Adipocyte (in vitro differentiated cells): ENCODE measurements around the gene DGKI.
"Not testable (repeated sequence)": the region's sequence is repeated elsewhere in the genome, so short reads cannot be mapped to it uniquely, and the experiment has no call there.

Experiments used
- DNase-seq: peaks from one replicate; pipeline ENCODE4 v3.0.0-alpha.2; 2015; ENCODE audit warnings: low read depth
- H3K27me3 ChIP-seq: replicated peaks from 2 replicates; pipeline ENCODE4 v1.7.0; 2013; ENCODE audit warnings: mild to moderate bottlenecking, low read length, moderate library complexity; ENCODE audit not compliant: control insufficient read depth, insufficient read depth
- H3K36me3 ChIP-seq: 2 replicates; pipeline ENCODE4 v1.7.0; 2013; ENCODE audit warnings: low read length, mild to moderate bottlenecking, moderate library complexity; ENCODE audit not compliant: control insufficient read depth, insufficient read depth, severe bottlenecking
- H3K4me1 ChIP-seq: 2 replicates; pipeline ENCODE4 v1.7.0; 2013; ENCODE audit warnings: mild to moderate bottlenecking, low read length, moderate library complexity; ENCODE audit not compliant: control insufficient read depth, insufficient read depth
- H3K4me3 ChIP-seq: 2 replicates; pipeline ENCODE4 v1.7.0; 2013; ENCODE audit warnings: mild to moderate bottlenecking, low read length, moderate library complexity
- H3K9ac ChIP-seq: 2 replicates; pipeline ENCODE4 v1.7.0; 2013; ENCODE audit warnings: mild to moderate bottlenecking, low read length, moderate library complexity
- H3K9me3 ChIP-seq: 2 replicates; pipeline ENCODE4 v1.7.0; 2013; ENCODE audit warnings: mild to moderate bottlenecking, low read length, moderate library complexity; ENCODE audit not compliant: control insufficient read depth

The DGKI gene

DNA sequence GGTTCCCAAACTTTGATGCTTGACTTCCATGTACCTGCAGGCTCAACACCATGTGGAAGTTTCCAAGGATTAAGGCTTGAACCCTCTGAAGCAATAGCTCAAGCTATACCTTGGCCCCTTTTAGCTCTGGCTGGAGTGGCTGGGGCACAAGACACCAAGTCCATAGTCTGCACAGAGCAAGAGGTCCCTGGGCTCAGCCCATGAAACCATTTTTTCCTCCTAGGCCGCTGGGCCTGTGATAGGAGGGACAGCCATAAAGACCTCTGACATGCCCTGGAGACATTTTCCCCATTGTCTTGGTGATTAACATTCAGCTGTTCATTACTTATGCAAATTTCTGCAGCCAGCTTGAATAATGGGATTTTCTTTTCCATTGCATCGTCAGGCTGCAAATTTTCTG is 14.4 kb downstream of the DGKI start:
- peaks cover 15% of the 10 kb centered on the region for H3K9me3 ChIP-seq
- no peaks in the 10 kb centered on the region for H3K36me3 ChIP-seq
- no peaks in the 10 kb centered on the region for H3K27me3 ChIP-seq
- no peak for DNase-seq
- H3K4me3 ChIP-seq = no peak overlapping the region
- no peak overlapping the region for H3K9ac ChIP-seq
- peaks cover 54% of the 10 kb centered on the region for H3K4me1 ChIP-seq

DNA sequence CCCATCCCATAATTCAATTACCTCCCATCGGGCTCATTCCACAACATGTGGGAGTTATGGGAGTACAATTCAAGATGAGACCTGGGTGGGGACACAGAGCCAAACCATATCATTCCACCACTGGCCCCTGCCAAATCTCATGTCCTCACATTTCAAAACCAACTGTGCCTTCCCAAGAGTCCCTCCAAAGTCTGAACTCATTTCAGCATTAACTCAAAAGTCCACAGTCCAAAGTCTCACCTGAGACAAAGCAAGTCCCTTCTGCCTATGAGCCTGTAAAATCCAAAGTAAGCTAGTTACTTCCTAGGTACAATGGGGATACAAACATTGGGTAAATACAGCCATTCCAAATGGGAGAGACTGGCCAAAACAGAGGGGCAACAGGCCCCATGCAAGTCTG is 15.2 kb downstream of the DGKI start:
- H3K9ac ChIP-seq = not testable (repeated sequence)
- H3K9me3 ChIP-seq = peaks cover 15% of the 10 kb centered on the region

DNA sequence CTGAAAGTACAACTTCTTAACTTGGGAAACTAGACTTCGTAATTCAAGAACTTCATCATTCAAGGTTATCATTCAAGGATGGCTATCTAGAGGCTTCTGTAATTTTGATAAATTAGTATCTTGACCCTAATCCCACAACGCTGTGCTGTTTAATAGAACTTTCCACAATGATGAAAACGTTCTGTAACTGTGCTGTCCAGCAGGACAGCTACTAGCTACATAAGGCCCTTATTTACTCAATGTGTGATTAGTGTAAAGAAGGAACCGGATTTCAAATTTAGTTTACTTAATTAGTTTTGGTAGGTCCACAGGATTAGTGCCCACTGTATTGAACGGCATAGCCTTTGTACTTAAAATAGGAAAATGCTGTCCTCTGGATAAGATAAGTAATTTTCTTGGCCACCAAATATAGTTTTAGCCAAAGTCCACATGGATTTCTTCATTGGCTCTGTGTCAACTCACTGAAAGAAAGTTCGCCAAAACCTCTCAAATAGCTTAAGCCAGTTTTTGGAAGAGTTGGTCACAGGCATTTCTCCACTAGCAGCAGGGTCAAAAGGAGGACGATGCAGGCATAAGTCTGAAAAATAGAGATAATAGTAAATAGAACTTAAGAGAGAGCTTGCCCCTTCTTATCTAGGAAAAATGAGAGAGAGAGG is 17.3 kb downstream of the DGKI start:
- no peak for DNase-seq
- Histone ChIP-seq H3K4me1 (peaks cover 26% of the 10 kb centered on the region), H3K27me3 (no peaks in the 10 kb centered on the region), H3K9me3 (peaks cover 15% of the 10 kb centered on the region), H3K4me3 (no peak overlapping the region), H3K9ac (no peak overlapping the region), H3K36me3 (no peaks in the 10 kb centered on the region)

More for the DNA sequence above, 15.2 kb downstream of the DGKI start:
- DNase-seq, H3K36me3 ChIP-seq, H3K27me3 ChIP-seq, H3K4me3 ChIP-seq: not testable (repeated sequence)
- peaks cover 46% of the 10 kb centered on the region for H3K4me1 ChIP-seq

DNA sequence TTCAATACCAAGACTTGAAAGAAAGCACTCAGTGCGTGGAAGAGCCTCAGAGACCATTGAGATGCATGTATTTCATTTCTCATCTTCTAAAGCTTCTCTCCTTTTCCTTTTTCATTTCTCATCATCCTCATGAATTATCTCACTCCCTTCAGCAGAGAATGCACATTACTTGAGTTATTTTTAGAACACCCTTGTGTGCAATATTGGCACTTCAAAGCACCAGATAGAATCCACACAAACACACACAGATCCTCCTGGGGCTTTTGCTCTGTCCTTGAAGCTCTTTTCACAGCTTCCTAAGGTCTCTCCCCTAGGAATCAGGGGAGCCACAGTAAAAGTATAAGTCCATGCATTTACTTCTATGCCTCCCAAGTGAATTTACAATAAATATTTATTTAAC is 18.3 kb downstream of the DGKI start:
- Histone ChIP-seq H3K27me3 (no peaks in the 10 kb centered on the region), H3K9ac (no peak overlapping the region), H3K4me3 (no peak overlapping the region), H3K9me3 (peaks cover 13% of the 10 kb centered on the region), H3K4me1 (peaks cover 23% of the 10 kb centered on the region), H3K36me3 (no peaks in the 10 kb centered on the region)
- DNase-seq = no peak

DNA sequence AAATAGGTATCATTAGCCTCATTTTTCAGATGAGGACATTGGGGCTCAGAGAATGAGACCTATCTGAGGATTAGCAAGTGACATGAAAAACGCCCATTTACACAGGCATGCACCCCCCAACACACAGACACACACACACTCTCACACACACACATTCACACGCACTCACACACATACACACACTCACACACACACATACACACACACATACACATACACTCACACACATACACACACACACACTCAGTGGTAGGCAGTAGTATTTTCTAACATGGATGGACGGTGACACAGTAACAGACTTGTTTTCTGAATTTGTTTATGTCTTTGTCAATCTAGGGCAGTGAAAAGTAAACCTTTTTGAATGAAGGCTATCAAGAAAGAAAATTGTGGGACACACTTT is 21.3 kb downstream of the DGKI start:
- Histone ChIP-seq H3K9ac (no peak overlapping the region), H3K4me3 (no peak overlapping the region), H3K27me3 (no peaks in the 10 kb centered on the region), H3K4me1 (peaks cover 34% of the 10 kb centered on the region), H3K9me3 (no peaks in the 10 kb centered on the region), H3K36me3 (no peaks in the 10 kb centered on the region)
- no peak for DNase-seq

DNA sequence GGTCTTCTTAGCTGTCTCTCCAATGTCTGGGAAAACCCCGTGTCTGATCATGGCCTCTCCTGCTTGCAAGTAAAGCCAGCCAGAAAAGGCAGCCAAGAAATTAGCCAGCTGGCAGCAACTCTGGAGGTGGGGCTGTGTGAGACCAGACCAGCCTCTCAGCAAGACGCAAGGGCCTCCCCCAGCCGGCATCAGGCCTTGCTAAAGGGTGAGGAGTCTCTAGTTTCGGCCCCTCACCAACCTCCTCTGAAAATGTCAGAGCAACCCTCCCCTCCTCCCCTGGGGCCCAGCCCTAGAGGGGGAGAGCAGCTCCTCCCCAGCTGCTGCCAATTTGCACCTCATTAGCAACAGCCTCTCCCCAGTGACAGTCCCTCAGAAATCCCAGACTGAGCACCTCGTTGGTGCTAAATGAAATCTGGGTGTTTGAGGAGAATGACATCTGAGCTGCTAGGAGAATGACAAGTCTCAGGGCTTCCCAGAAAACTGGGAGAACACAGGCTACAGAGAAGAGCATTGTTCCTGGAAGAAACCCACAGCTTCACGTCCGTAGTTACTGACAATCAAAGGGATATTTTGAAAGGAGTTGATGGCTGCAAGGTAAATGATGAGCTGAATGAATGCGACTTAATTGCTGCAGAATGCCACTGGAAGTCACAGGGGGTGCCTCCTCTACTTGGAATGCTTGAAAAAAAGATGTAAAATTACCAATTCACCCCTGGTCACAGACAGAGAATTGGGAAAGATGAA is 25.9 kb downstream of the DGKI start:
- no peaks in the 10 kb centered on the region for H3K9me3 ChIP-seq
- DNase-seq = peak; percentile 84
- no peaks in the 10 kb centered on the region for H3K36me3 ChIP-seq
- peaks cover 43% of the 10 kb centered on the region for H3K4me1 ChIP-seq
- H3K9ac ChIP-seq = peak overlapping the region; percentile 51
- H3K27me3 ChIP-seq = no peaks in the 10 kb centered on the region
- peak overlapping the region; percentile 25 for H3K4me3 ChIP-seq

DNA sequence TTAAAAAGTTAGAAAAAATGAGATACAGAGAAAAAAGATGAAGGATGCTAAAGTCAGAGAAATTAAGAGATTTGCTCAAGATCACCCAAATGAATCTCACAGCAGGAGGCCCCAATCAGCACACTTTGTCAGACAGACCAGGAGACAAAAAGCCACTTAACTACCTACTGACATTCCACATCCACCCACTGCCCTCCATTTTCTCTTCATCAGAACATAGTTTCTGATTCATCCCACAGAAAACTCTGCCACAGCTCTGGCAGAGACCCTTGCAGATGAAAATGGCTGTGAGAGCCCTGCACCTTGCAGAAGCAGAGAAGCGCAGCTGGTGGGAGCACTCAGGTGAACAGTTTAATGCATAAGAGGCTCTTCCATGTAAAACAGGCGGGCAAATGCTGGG is 26.6 kb downstream of the DGKI start:
- H3K4me3 ChIP-seq = no peak overlapping the region
- no peaks in the 10 kb centered on the region for H3K27me3 ChIP-seq
- no peaks in the 10 kb centered on the region for H3K9me3 ChIP-seq
- H3K4me1 ChIP-seq = peaks cover 43% of the 10 kb centered on the region
- no peak for DNase-seq
- peak overlapping the region; percentile 13 for H3K9ac ChIP-seq
- H3K36me3 ChIP-seq = no peaks in the 10 kb centered on the region

DNA sequence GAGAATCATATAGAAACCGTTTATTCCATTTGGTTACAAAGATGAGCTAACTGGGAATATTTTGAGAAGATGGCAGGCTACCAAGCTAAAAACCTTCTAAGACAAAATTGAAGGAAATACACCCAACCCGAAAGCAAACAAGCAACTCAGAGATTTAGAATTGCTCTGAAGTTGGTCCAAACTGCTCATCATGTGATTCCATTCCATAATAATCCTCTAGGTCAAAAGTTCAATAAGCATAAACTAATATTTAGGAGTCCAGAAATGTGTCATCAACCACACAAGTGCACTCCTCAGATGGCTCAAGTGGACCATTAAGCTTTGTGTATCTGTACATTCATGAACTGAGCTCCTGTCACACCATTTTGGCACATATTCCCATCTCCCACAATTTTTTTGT is 28.7 kb downstream of the DGKI start:
- H3K4me1 ChIP-seq = peaks cover 52% of the 10 kb centered on the region
- no peaks in the 10 kb centered on the region for H3K9me3 ChIP-seq

DNA sequence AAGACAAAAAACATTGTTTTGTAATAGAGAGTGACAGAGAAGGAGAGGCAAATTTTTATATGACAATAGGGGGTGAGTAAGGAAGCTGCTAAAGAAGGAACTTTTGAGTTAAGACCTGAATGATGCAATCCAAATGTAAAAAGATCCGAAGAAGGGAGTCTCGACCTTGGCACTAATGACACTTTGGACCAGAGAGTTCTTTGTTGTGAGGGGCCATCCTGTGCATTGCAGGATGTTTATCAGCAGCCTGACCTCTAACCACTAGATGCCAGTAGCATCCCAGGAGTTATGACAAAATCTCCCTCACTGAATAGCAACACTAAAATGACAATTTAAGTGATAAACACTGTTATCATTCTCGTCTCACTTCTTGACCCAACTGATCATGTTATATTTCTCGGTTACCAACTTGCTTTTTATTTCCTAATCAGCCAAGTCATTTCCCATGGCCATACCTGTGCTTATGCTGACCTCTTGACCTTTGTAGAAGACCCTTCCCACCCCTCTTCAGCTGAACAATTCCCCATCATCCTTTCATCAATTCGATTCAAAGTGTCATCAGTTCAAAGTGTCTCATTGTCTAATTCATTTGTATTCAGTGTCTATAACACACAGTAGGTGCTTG is 30.0 kb downstream of the DGKI start:
- H3K4me1 ChIP-seq = peaks cover 52% of the 10 kb centered on the region
- H3K4me3 ChIP-seq = no peak overlapping the region
- peak overlapping the region; percentile 12 for H3K9ac ChIP-seq
- H3K9me3 ChIP-seq = no peaks in the 10 kb centered on the region
- no peaks in the 10 kb centered on the region for H3K36me3 ChIP-seq
- H3K27me3 ChIP-seq = no peaks in the 10 kb centered on the region
- peak; percentile 46 for DNase-seq

More for the DNA sequence above, 28.7 kb downstream of the DGKI start:
- Histone ChIP-seq H3K4me3 (no peak overlapping the region), H3K36me3 (no peaks in the 10 kb centered on the region), H3K9ac (no peak overlapping the region), H3K27me3 (no peaks in the 10 kb centered on the region)
- DNase-seq = no peak

DNA sequence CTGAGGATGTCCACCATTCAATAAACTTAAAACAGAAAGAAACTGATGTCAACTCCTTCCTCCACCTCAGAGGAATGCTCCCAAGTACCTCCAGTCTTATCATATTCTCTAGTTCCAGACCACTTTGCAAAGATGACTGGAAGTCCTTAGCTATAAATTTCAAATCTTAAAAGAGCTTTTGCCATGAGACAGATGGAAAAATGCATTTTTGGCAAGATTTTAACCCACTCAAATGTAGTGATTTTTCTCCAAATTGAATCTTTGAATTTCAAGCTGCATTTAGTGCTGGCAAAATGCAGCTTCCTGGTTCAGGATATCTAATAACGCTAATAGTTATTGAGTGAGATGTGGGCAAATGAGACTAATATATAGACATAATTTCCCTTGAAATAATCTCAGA is 33.2 kb downstream of the DGKI start:
- no peaks in the 10 kb centered on the region for H3K27me3 ChIP-seq
- H3K4me3 ChIP-seq = no peak overlapping the region
- H3K9me3 ChIP-seq = no peaks in the 10 kb centered on the region
- no peak overlapping the region for H3K9ac ChIP-seq
- H3K36me3 ChIP-seq = no peaks in the 10 kb centered on the region
- peaks cover 31% of the 10 kb centered on the region for H3K4me1 ChIP-seq
- DNase-seq = no peak

DNA sequence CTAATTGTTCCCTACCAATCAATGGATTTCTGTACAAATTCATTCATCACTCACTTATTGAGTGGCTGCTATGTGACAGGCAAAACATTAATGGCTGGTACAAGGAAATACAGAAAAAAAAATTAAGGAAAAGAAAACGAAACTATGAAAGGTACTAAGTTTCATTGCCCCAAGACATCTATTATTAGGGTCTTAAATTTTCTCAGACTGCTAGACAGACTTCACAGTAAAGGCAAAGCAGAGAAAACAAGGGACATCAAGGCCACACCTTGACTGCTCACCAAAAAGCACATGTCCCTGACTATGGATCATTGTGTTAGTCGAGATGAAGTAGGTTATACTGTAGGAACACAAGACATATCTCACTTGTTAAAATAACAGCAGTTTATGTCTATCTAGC is 36.5 kb downstream of the DGKI start:
- H3K9me3 ChIP-seq = no peaks in the 10 kb centered on the region
- no peak overlapping the region for H3K9ac ChIP-seq
- H3K36me3 ChIP-seq = no peaks in the 10 kb centered on the region
- no peak for DNase-seq
- H3K4me3 ChIP-seq = no peak overlapping the region
- H3K4me1 ChIP-seq = peaks cover 9% of the 10 kb centered on the region
- H3K27me3 ChIP-seq = no peaks in the 10 kb centered on the region
